HG02678 (cell line): Measurements from ENCODE around the gene RAB3IP.
"Not testable (repeated sequence)": the region's sequence is repeated elsewhere in the genome, so short reads cannot be mapped to it uniquely, and the experiment has no call there.

Source experiments
- ATAC-seq: cut with Tn5 transposase; IDR thresholded peaks from one replicate; pipeline ENCODE4 v1.9.1; 2021; ENCODE audit warnings: mild to moderate bottlenecking, moderate library complexity; ENCODE audit not compliant: unreplicated experiment

RAB3IP gene

GRCh38 chr12:69755302-69755701, 16.6 kb downstream of the RAB3IP start:
- no peak for ATAC-seq

GRCh38 chr12:69756088-69756755, 17.6 kb downstream of the RAB3IP start:
- ATAC-seq: no peak

DNA sequence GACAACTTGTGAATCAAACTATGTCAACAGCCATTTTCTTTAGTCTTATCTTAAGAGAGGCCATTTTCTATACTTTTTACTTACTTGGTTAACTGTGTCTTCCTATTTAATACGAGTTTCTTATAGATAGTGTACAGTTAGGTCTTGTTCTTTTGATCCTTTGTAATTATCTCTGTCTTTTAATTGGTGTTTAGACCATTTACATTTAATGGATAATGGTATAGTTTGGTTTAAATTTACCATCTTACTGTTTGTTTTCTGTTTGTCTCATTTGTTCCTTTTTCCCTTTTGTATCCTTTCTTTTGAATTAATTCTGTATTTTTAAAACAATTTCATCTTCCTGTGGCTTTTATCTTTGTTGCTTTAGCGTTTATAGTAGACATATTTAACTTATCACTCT, 19.4 kb downstream of the RAB3IP start:
- no peak for ATAC-seq

- not testable (repeated sequence) for ATAC-seq
Observed at GRCh38 chr12:69759581-69759980, 20.9 kb downstream of the RAB3IP start.

GRCh38 chr12:69765515-69765914, 26.9 kb downstream of the RAB3IP start:
- ATAC-seq: no peak

DNA sequence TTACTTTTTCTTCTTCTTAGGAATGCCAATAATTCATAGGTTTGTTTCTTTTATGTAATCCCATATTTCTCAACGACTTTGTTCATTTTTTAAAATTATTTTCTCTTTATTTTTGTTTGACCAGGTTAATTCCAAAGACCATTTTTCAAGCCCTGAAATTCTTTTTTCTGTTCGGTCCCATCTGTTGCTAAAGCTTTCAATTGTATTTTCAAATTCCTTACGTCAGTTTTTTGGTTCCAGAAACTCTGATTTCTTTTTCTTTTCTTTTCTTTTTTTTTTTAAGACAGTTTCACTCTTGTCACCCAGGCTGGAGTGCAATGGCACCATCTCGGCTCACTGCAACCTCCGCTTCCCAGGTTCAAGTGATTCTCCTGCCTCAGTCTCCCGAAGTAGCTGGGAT, 27.6 kb downstream of the RAB3IP start:
- ATAC-seq: no peak

GRCh38 chr12:69779928-69780327, 41.3 kb downstream of the RAB3IP start:
- no peak for ATAC-seq

DNA sequence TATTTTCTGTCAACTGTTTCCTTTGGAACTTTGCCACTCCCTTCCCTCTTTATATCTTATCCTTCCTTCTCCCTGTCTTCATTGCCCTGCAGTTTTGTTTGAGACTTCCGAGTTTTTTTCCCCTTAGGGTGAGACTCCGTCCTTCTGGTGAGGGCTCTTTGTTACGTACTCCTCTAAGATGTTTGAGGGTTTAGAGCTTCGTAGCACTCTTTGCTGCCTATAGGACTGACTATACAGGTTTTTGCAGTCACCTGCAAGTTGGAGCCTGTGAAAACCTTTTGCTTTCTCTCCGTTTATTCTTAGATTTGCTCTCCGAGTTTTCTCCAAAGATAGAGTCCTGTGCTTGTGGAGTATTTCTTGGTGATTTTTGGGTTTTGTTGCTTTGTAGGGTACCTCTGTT, 44.7 kb downstream of the RAB3IP start:
- ATAC-seq: no peak

DNA sequence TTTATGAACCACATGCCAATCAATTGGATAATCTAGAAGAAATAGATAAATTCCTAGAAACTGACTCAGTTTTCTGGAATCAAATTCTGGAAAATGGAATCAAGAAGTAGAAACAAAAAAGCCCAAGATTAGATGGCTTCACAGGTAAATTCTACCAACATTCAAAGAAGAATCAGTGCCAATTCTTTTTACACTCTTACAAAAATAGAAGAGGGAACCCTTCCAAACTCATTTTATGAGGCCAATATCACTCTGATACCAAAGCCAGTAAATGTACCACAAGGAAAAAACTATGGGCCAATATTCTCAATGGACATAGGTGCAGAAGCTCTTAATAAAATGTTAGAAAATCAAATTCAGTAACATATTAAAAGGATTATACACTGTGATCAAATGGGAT, 50.7 kb downstream of the RAB3IP start:
- no peak for ATAC-seq

GRCh38 chr12:69792533-69792932, 53.9 kb downstream of the RAB3IP start:
- ATAC-seq: no peak

- ATAC-seq: not testable (repeated sequence)
Observed at GRCh38 chr12:69807101-69807897, 68.6 kb downstream of the RAB3IP start.

GRCh38 chr12:69810870-69811498, 72.3 kb downstream of the RAB3IP start:
- ATAC-seq: no peak

- ATAC-seq: no peak
Observed at GRCh38 chr12:69816082-69816481, 77.4 kb downstream of the RAB3IP start.

- ATAC-seq: no peak
Observed at GRCh38 chr12:69821032-69821455, 82.4 kb downstream of the RAB3IP start.

DNA sequence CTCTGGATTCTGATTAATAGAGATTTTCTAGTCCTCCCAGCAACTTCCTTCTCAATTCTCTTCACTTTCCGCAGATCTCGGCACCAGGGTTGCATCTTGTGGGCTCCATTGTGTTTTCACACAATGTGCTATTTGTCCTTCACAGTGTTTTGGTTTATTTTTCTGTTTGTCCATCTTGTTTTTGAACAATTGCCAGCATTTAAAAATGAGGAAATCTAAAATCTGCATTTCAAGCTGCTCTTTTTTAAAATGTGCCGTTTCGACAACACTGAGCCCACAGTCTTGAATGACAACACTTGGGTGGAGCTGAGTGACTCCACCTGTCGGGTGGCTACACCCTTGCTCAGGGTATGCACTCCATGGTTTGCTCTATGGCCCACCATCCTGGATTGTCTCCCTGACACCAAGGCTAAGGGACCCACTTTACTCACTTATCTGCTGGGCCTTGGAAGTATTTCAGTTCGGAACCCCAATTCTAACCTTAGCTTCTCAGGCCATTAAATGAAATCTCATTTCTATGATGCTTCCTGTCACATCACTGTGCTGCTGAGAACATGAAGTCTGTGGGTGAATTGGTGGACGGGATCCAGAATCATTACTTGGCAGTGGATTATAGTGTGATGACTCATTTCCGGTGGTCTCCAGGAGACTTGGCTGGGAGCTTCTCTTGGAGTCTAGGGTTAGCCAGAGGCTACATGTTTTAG, 82.9 kb downstream of the RAB3IP start:
- no peak for ATAC-seq

DNA sequence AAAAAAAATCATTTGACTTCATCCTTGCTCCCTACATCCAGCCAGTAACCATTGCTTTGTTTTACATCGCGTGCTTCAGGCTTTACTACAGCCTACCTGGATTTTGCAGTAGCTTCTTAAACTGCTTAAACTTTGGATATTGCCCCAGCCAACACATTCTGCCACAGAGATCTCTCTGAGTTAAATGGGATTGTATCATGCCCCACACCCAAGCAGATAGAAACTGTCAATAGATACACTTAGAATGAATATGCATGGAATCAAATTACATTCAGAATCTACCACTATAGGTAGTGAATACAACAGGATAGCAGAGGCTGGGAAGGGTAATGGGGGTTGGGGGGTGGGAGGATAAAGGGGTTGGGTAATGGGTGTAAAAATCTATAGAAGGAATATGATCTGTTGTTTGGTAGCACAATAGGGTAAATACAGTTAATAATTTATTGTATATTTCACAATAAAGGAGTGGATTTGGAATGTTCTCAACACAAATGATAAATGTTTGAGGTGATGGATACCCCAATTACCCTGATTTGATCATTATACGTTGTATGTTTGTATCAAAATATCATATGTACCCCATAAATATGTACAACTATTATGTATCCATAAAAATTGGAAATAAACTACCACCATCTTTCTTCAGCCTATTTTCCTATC, 83.7 kb downstream of the RAB3IP start:
- no peak for ATAC-seq

DNA sequence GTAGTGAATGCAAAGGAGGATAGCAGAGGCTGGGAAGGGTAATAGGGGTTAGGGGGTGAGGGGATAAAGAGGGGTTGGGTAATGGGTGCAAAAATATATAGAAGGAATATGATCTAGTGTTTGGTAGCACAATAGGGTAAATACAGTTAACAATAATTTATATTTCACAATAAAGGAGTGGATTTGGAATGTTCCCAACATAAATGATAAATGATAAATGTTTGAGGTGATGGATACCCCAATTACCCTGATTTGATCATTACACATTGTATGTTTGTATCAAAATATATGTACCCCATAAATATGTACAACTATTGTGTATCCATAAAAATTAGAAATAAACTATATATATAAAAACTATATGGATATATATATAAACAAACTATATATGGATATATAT, 85.4 kb downstream of the RAB3IP start:
- no peak for ATAC-seq

GRCh38 chr12:69824966-69825560, 86.4 kb downstream of the RAB3IP start, which contains the start of gene MYRFL:
MYRFL (plus strand) TSS chr12:69825227; CDS start chr12:69825518, 291 bp downstream.
- ATAC-seq: no peak

GRCh38 chr12:69828897-69829296, 90.2 kb downstream of the RAB3IP start:
- no peak for ATAC-seq

- no peak for ATAC-seq
Observed at GRCh38 chr12:69833696-69834095, 95.0 kb downstream of the RAB3IP start.
